Myocyte (in vitro differentiated cells): Measurements from ENCODE around the gene ABCB10. TPM values are rescaled to one million over a fixed set of nuclear protein-coding genes. Genes with fewer than 3 reads are reported as not detected.
A peak's percentile ranks its signal among the peaks of the same experiment; 100 is the strongest.
"Not testable (repeated sequence)": the region's sequence is repeated elsewhere in the genome, so short reads cannot be mapped to it uniquely, and the experiment has no call there.

ENCODE experiments used
- DNase-seq: peaks from one replicate; pipeline ENCODE4 v3.0.0-alpha.2; 2012; ENCODE audit warnings: low read depth
- total RNA-seq: library from RNA; depleted of rRNA; stranded (reverse); fragments of >200 nt; gene quantifications from 2 replicates; pipeline ENCODE4 v1.2.3, GENCODE V29; 2014

Gene ABCB10
- total RNA-seq, 1 donor from 2014 or later, result 28.9 TPM

GRCh38 chr1:229537894-229538293 lies 20.6 kb downstream of the ABCB10 start:
- DNase-seq, result peak; percentile 97

GRCh38 chr1:229536982-229537381 lies 21.5 kb downstream of the ABCB10 start:
- DNase-seq, result no peak

GRCh38 chr1:229535230-229535629 lies 23.3 kb downstream of the ABCB10 start:
- DNase-seq, result no peak

DNA sequence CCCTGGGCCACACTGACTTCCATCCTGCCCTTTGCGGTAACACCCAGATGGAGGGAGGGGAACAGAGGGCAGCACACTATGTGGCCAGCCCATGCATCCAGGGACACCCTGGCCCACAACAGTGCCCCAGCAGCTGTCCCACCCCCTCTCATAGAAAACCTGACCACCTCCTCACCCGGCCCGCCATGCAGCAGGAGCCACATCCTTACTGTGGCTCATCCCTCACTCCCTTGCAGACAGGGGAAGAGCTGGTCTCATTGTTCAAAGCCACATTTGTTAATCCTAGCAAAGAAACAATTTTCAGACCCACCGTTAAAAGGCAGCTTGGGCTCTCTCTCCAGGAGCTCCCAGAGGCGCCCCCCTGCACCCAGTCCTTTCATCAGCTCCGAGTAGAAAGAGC lies 27.2 kb downstream of the ABCB10 start:
- DNase-seq, result no peak

- no peak for DNase-seq
Measured at GRCh38 chr1:229529639-229530038, 28.9 kb downstream of the ABCB10 start.

GRCh38 chr1:229526695-229527094 lies 31.8 kb downstream of the ABCB10 start:
- no peak for DNase-seq

- DNase-seq, result no peak
Measured at GRCh38 chr1:229523052-229523451, 35.5 kb downstream of the ABCB10 start.

DNA sequence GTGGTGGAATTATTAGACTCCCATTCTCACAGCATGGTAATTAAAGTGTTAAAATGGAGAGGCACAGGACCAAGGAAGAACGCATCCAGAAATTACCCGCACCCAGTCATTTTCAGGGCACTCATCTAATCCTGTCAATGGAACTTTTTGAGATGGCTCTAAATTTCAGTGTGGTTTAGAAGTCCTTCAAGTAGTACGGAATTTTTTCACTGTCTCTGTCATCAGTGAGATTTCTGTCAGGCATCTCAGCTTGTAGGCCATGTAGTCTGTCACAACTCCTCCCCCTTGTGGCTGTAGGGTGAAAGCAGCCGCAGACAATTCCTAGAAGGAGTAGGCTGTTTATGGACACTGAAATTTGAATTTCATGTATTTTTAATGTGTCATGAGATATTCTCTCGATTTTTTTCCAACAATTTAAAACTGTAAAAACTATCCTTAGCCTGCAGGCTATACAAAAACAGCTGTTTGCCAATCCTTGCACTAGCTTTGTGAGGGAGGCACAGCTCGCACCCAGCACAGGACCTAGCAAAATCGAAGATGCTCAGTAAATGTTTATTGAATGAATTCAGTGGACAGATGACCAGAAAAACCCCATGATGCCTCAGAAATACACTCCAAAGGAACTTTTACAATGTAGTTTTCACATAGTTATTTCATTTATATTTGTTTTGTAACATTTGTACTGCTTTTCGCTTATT lies 43.8 kb downstream of the ABCB10 start:
- DNase-seq, result peak; percentile 82

DNA sequence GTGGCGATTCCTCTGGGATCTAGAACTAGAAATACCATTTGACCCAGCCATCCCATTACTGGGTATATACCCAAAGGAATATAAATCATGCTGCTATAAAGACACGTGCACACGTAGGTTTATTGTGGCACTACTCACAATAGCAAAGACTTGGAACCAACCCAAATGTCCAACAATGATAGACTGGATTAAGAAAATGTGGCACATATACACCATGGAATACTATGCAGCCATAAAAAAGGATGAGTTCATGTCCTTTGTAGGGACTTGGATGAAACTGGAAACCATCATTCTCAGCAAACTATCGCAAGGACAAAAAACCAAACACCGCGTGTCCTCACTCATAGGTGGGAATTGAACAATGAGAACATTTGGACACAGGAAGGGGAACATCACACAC lies 46.9 kb downstream of the ABCB10 start:
- not testable (repeated sequence) for DNase-seq

- not testable (repeated sequence) for DNase-seq
Measured at GRCh38 chr1:229511201-229511600, 47.3 kb downstream of the ABCB10 start.

GRCh38 chr1:229509576-229509975 lies 48.9 kb downstream of the ABCB10 start:
- no peak for DNase-seq

DNA sequence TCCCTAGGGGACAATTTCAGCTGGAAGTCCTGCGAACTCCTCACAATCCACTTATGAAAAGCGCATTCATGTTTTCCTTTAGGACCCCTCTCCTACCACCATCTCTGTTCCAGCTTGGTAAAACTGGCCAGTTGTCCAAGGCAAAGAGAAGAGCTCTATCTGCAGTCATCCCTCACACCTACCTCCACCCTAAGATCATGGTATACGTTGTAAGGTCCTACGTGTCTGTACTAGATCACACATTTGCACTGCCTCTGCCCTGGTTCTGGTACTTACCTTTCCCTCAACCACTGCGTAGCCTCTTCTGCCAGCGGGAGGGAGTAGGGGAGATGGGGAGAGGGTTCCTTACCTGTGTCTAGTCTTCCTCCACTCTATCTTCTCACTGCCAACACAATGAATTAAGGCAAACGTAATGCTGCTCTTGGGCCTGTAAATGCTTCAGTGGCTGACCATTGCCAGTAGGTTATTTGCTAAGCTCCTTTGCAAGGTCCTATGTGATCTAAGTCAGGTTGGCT lies 49.6 kb downstream of the ABCB10 start:
- no peak for DNase-seq

GRCh38 chr1:229507951-229508822 lies 50.3 kb downstream of the ABCB10 start, which contains the start of gene NUP133:
TSS of gene NUP133 (minus strand) at chr1:229508341. CDS start at chr1:229508249, 92 bp downstream.
- DNase-seq, result peak; percentile 98

DNA sequence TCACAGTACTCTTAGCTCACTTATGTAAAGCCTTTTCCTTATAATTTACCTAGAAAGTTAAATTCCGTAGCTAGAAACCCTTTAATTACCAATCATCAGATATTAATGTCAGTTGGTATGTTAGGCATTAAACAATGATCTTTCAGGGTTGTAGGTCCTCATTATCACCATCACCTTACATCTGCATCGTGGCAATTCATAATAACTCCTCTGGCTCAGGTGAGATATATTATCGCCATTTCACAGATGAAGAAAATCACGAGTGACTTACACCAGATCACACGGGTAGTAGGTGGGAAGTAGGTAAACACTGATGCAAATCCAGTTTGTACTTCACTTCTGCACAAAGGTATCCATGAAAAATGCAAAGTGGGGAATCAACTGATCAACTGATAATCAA lies 51.0 kb downstream of the ABCB10 start:
- no peak for DNase-seq

GRCh38 chr1:229506633-229507032 lies 51.9 kb downstream of the ABCB10 start:
- DNase-seq, result no peak

GRCh38 chr1:229495782-229496181 lies 62.7 kb downstream of the ABCB10 start:
- no peak for DNase-seq

DNA sequence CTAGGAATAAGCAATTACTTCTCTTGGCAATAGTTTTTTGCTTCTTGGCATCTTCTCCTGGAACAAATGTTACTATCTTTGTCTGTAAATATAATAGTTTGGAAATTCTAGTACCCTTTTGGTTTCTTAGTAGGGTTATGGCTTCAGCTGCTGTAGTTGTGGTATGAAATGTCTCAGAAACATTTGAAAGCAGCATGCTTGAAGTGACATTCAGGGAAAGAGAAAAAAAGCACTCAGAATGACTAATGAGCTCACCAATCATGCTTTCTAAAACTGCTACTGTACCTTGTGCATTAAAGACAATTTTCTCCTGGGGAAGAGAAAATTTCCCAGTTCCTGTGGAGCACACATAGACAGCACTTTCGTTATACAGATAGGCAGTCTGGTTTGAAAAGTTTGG lies 71.3 kb downstream of the ABCB10 start:
- DNase-seq, result peak; percentile 32

DNA sequence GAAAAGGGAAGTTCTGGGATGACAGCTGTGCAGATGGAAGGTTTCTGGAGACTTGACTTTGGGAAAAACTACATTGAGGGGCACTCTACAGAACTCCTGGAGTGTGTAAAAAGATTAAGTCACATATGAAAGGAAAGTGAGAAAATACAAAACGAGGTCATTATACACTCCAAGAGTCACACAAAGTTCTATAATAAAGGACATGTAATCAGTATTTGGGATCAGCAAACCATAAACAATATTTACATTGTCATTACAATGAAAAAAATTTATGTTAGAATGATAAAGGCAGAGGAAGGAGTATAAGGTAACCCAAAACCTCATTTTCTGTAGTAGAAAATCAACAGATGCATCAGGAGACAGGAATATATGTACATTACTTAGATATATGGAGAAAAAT lies 73.2 kb downstream of the ABCB10 start:
- DNase-seq, result no peak

DNA sequence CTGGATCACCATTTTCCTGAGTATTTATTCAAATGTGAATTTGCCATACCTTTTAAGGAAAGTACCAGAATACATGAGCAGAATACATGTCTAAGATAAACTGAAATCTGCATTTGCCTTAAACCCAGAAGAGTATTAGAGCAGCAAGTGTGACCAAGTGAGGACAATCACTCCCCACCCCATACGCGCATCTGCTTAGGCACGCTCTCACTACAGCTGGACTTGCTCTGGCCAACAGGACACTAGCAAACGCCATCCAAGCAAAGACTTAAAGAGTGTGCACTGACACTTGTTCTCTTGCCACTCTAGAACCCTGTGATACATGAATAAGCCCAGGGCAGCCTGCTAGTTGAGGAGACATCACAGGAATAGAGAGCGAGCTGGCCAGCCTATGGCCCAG lies 76.0 kb downstream of the ABCB10 start:
- no peak for DNase-seq

DNA sequence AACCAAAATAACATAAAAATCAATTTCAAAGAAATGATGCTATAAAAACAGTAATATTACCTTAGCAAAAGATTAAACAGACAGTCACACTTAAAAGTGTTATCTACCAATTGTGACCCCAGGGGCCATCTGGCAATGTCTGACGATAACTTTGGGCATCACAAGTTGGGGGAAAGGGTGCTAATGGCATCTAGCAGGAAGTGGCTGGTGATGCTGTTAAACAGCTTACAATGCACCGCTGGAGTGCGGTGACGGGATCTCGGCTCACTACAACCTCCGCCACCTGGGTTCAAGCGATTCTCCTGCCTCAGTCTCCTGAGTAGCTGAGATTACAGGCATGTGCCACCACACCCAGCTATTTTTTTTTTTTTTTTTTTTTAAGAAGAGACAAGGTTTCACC lies 78.0 kb downstream of the ABCB10 start:
- DNase-seq, result no peak

- DNase-seq, result no peak
Measured at GRCh38 chr1:229479660-229480399, 78.7 kb downstream of the ABCB10 start.

- no peak for DNase-seq
Measured at GRCh38 chr1:229478852-229479251, 79.7 kb downstream of the ABCB10 start.
